ENCODE results near the gene SLC35A4. TPM values are rescaled to one million over a fixed set of nuclear protein-coding genes. Genes with fewer than 3 reads are reported as not detected.

The SLC35A4 gene, protein sequence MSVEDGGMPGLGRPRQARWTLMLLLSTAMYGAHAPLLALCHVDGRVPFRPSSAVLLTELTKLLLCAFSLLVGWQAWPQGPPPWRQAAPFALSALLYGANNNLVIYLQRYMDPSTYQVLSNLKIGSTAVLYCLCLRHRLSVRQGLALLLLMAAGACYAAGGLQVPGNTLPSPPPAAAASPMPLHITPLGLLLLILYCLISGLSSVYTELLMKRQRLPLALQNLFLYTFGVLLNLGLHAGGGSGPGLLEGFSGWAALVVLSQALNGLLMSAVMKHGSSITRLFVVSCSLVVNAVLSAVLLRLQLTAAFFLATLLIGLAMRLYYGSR
- total RNA-seq (2022; extraction: Qiagen RNA extraction; ENCODE audit: low read depth) = 74.7 to 85.5 TPM (median 78.4 TPM) in 5 replicates

DNA sequence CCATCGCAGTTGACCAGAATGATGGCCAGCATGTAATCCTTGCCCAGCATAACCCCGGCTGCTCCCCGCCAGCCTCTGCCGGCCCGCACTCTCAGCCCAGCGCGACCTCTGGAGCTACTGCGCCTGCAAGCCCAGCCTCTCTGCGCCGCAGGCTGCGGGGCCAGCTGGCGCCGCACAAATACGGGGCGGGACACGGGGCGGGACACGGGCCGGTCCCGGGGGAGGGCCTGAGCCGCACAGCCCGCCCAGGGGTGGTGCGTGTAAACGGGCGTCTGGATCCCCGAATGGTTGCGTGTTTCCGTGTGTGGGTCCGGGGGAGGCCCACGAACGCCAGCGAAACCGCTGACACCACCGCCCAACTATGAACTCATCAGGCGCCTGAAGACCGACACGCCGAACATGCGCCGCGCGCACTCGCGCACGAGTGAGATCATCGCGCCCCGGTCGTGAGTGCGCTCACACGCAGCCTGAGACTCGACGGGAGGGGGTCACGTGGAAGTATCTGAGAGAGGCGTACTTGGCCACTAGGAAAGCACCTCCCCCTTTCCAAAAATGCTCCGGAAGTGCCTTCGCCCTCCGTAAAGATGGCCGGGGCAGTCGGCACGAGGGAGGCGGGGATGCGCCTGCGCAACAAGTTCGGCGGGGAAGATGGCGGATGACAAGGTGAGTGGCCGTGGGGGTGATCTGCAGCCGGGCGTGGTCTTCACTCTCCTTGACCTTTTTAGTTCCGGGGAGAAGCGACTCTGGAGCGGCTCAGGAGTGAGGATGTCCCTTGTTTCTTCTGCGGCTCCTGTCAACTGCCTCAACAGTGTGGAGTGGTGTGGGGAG lies at the start of gene SLC35A4, which contains the start of gene APBB3:
SLC35A4 (plus strand) TSS at position 633 of the 828 bp plus-strand sequence. CDS start 2,342 bp downstream, outside the sequence.
APBB3 (minus strand) TSS at position 403 of the 828 bp plus-strand sequence; CDS start at position 50, 353 bp downstream.

DNA sequence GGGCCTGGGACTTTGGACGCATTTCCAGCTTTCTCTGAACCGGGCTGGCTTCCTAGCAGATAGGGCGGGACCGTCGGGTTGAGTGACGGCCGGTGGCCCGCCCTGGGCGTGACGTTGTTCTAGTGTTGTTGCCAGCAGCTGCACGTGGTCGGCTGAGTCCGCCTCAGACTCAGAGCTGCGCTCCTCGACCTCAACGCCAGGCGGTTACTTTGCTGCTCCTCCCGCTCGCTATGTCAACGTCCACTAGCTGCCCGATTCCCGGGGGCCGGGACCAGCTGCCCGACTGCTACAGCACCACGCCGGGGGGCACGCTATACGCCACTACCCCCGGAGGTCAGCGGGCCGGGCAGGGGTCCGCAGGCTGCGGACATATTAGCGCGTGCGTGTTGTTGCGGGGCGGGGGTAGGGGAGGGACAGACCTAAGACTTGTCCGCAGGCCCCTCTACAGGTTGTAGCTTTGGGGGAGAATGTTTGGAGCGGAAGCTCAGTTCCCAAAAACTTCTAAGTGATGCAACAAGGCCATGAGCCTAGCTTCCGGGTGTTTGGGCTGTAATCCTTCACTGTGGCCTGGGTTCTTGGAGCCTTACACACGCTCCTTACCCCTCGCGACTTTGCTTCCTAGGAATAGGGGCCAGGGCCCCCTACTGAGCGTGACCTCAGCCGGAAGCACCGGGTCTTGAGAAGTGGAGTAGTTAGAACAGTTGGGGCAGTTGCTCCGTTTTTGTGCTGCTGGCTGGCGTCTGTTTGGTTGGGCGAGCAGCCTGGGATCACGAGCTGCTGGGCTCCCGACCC lies 16.9 kb upstream of the SLC35A4 start, which contains the start of gene EIF4EBP3:
EIF4EBP3 (plus strand) TSS at position 155 of the 792 bp plus-strand sequence; CDS start at position 231, 76 bp downstream.

DNA sequence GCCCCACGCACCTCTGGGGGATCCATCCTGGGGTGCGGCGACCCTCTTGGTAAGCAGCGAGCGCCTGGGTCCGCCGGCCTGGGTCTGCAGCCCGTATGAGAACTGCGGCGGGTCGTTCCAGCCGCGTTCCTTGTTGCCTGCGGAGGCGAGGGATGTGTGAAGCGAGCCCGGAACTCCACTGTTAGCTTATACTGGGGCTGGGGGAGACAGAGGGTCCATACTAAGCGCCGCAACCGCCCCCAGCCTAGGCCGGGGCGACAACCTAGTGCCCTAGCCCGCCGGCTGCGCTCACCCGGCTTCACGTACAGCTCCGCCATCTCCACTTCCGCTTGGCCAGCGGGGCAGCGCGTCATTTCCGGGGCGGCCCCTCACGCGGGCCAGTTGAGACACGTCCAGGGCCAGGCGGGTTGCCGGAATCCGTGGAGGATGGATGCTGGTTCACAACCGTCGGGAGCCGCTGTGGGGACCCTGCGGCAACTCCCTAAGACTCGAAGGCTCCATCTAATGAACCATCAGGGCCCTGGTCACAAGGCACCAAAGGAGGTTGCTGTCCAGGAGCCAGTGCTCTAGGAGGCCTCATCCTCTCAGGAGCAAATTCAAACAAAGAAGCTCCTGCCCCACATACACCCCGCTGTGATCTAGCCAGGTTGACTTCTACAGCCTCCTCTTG lies 7.4 kb upstream of the SLC35A4 start, which contains the start of gene SRA1:
SRA1 (minus strand) TSS at position 338 of the 670 bp plus-strand sequence; CDS start at position 317, 21 bp downstream.

Other genes starting within 250 kb of the SLC35A4 start
- gene HBEGF, start 218.2 kb upstream of the SLC35A4 start, total RNA-seq (2022; extraction: Qiagen RNA extraction; ENCODE audit: low read depth) = 6.5 to 7.8 TPM (median 7.5 TPM) in 5 replicates
- 0.01 TPM in 1 of 5 replicates, not detected in the others for gene SLC4A9, start 204.6 kb upstream of the SLC35A4 start, total RNA-seq (2022; extraction: Qiagen RNA extraction; ENCODE audit: low read depth)
- gene ANKHD1, start 163.0 kb upstream of the SLC35A4 start, total RNA-seq (2022; extraction: Qiagen RNA extraction; ENCODE audit: low read depth) = 42.8 to 60.9 TPM (median 50.4 TPM) in 5 replicates
- 1.3 to 5.0 TPM (median 2.1 TPM) in 5 replicates for gene EIF4EBP3, start 17.2 kb upstream of the SLC35A4 start, total RNA-seq (2022; extraction: Qiagen RNA extraction; ENCODE audit: low read depth)
- gene SRA1, start 7.4 kb upstream of the SLC35A4 start, total RNA-seq (2022; extraction: Qiagen RNA extraction; ENCODE audit: low read depth) = 37.6 to 53.3 TPM (median 45.8 TPM) in 5 replicates
- 4.9 to 7.7 TPM (median 6.0 TPM) in 5 replicates for gene APBB3, start 230 bp upstream of the SLC35A4 start, total RNA-seq (2022; extraction: Qiagen RNA extraction; ENCODE audit: low read depth)
- gene CD14, start 68.3 kb downstream of the SLC35A4 start, total RNA-seq (2022; extraction: Qiagen RNA extraction; ENCODE audit: low read depth) = 3.6 to 5.6 TPM (median 4.4 TPM) in 5 replicates
- 9.6 to 15.1 TPM (median 13.0 TPM) in 5 replicates for gene TMCO6, start 74.6 kb downstream of the SLC35A4 start, total RNA-seq (2022; extraction: Qiagen RNA extraction; ENCODE audit: low read depth)
- gene NDUFA2, start 82.8 kb downstream of the SLC35A4 start, total RNA-seq (2022; extraction: Qiagen RNA extraction; ENCODE audit: low read depth) = 108 to 128 TPM (median 123 TPM) in 5 replicates
- gene IK, start 83.0 kb downstream of the SLC35A4 start, total RNA-seq (2022; extraction: Qiagen RNA extraction; ENCODE audit: low read depth) = 94.9 to 140 TPM (median 98.2 TPM) in 5 replicates
- 29.2 to 32.4 TPM (median 29.6 TPM) in 5 replicates for gene WDR55, start 100.1 kb downstream of the SLC35A4 start, total RNA-seq (2022; extraction: Qiagen RNA extraction; ENCODE audit: low read depth)
- gene DND1, start 108.7 kb downstream of the SLC35A4 start, total RNA-seq (2022; extraction: Qiagen RNA extraction; ENCODE audit: low read depth) = 0.47 to 1.0 TPM (median 0.82 TPM) in 5 replicates
- gene HARS1, start 126.5 kb downstream of the SLC35A4 start, total RNA-seq (2022; extraction: Qiagen RNA extraction; ENCODE audit: low read depth) = 81.3 to 85.6 TPM (median 83.4 TPM) in 5 replicates
- gene HARS2, start 126.6 kb downstream of the SLC35A4 start, total RNA-seq (2022; extraction: Qiagen RNA extraction; ENCODE audit: low read depth) = 34.5 to 44.5 TPM (median 38.9 TPM) in 5 replicates
- gene ZMAT2, start 135.6 kb downstream of the SLC35A4 start, total RNA-seq (2022; extraction: Qiagen RNA extraction; ENCODE audit: low read depth) = 81.8 to 121 TPM (median 90.3 TPM) in 5 replicates
- gene PCDHA1, start 221.3 kb downstream of the SLC35A4 start, total RNA-seq (2022; extraction: Qiagen RNA extraction; ENCODE audit: low read depth) = 0.12 to 0.23 TPM (median 0.21 TPM) in 5 replicates
- gene PCDHA2, start 230.0 kb downstream of the SLC35A4 start, total RNA-seq (2022; extraction: Qiagen RNA extraction; ENCODE audit: low read depth) = 0.03 to 0.10 TPM (median 0.05 TPM) in 5 replicates
- gene PCDHA3, start 236.2 kb downstream of the SLC35A4 start, total RNA-seq (2022; extraction: Qiagen RNA extraction; ENCODE audit: low read depth) = 0.74 to 1.1 TPM (median 0.91 TPM) in 5 replicates
- gene PCDHA4, start 242.2 kb downstream of the SLC35A4 start, total RNA-seq (2022; extraction: Qiagen RNA extraction; ENCODE audit: low read depth) = 1.4 to 2.0 TPM (median 1.7 TPM) in 5 replicates